ENCODE results near the gene C20orf96.

The C20orf96 gene

GRCh38 chr20:312067-312466 lies 21.5 kb upstream of the C20orf96 start:
- DNase-seq (ENCODE audit: low read depth), result no peak

GRCh38 chr20:311609-312008 lies 21.1 kb upstream of the C20orf96 start:
- DNase-seq (ENCODE audit: low read depth), result no peak

GRCh38 chr20:310645-311044 lies 20.1 kb upstream of the C20orf96 start:
- DNase-seq (ENCODE audit: low read depth), result no peak

- peak; percentile 55 for DNase-seq (ENCODE audit: low read depth)
These were observed 19.5 kb upstream of the C20orf96 start for GRCh38 chr20:309841-310644.

GRCh38 chr20:309306-309840 lies 18.8 kb upstream of the C20orf96 start:
- no peak for DNase-seq (ENCODE audit: low read depth)

- no peak for DNase-seq (ENCODE audit: low read depth)
These were observed 18.0 kb upstream of the C20orf96 start for GRCh38 chr20:308427-309038.

GRCh38 chr20:305745-306144 lies 15.2 kb upstream of the C20orf96 start:
- no peak for DNase-seq (ENCODE audit: low read depth)

GRCh38 chr20:301886-302848 lies 11.6 kb upstream of the C20orf96 start:
- DNase-seq (ENCODE audit: low read depth), result no peak

GRCh38 chr20:300345-300990 lies 9.9 kb upstream of the C20orf96 start:
- no peak for DNase-seq (ENCODE audit: low read depth)

GRCh38 chr20:298776-299391 lies 8.3 kb upstream of the C20orf96 start:
- DNase-seq (ENCODE audit: low read depth), result no peak

- no peak for DNase-seq (ENCODE audit: low read depth)
These were observed 7.6 kb upstream of the C20orf96 start for GRCh38 chr20:297925-298775.

GRCh38 chr20:297098-297924 lies 6.8 kb upstream of the C20orf96 start, which contains the start of gene ZCCHC3:
ZCCHC3 (plus strand) TSS chr20:297570; CDS start chr20:297587, 17 bp downstream.
- peak; percentile 58 for DNase-seq (ENCODE audit: low read depth)

- no peak for DNase-seq (ENCODE audit: low read depth)
These were observed 5.3 kb upstream of the C20orf96 start for GRCh38 chr20:295804-296203.

GRCh38 chr20:294602-295001 lies 4.1 kb upstream of the C20orf96 start:
- no peak for DNase-seq (ENCODE audit: low read depth)

GRCh38 chr20:289693-290083 lies 862 bp downstream of the C20orf96 start:
- DNase-seq (ENCODE audit: low read depth), result no peak

GRCh38 chr20:288956-289692 lies 1.4 kb downstream of the C20orf96 start:
- DNase-seq (ENCODE audit: low read depth), result no peak

- no peak for DNase-seq (ENCODE audit: low read depth)
These were observed 4.0 kb downstream of the C20orf96 start for GRCh38 chr20:286508-286907.

GRCh38 chr20:284172-284571 lies 6.4 kb downstream of the C20orf96 start:
- no peak for DNase-seq (ENCODE audit: low read depth)

Data from stimulated activated CD8-positive, alpha-beta memory T cell treated with anti-CD3 and anti-CD28 coated beads, Interleukin-15, amount 100 ng/mL, for 1 hour (primary cell).